Measurements from ENCODE around the gene LANCL1. TPM values are rescaled to one million over a fixed set of nuclear protein-coding genes. Genes with fewer than 3 reads are reported as not detected.
"Not testable (repeated sequence)": the region's sequence is repeated elsewhere in the genome, so short reads cannot be mapped to it uniquely, and the experiment has no call there.

LANCL1 gene
- total RNA-seq, 3 donors from 2014 or later, result 20.8 to 45.5 (median 28.0) TPM

DNA sequence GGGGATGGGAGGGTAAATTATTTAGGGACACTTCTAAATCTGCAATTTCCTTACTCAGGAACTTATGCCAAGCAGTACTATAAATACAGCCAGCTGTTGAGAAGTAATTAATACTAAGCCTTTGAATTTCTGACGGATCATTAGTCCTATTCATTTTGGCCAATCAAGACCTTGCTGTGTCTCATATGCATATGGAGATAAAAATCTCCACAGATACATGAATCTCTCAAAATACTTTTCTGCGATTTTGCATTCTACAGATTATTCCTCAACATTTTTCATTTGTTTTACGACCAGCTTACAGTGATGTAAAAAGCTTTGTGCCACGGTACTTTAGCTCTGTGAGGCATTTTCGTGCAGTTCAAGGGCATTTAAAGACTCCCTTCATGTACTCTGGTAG, 16.7 kb downstream of the LANCL1 start:
- intact Hi-C loops (cut with DNase I, micrococcal nuclease), result no loop called here
- Histone ChIP-seq H3K36me3 (ENCODE audit: low read depth) (no peaks in the 10 kb centered on the region), H3K4me1 (ENCODE audit: low read depth) (no peaks in the 10 kb centered on the region), H3K4me3 (no peak overlapping the region), H3K9me3 (no peaks in the 10 kb centered on the region)
- TF ChIP-seq CTCF (IDR thresholded peaks at IDR 0.05), result no peak
- DNase-seq (no peak), ATAC-seq (no peak)

DNA sequence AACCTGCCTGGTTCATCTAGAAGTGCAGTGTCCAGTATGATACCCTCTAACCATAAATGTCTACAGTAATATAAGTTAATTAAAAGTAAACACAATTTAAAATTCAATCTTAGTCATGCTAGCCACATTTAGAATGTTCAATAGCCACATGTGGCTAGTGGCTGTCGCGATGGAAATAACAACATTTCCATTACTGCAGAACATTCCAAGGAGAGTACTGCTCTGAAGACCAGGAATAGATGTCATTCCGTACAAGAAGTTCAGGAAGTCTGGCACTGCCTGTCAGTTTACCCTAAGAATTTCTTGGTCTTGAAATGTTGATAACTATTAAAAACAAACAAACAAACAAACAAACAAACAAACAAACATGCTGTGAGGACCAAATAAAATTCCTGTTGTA, 17.2 kb downstream of the LANCL1 start:
- Histone ChIP-seq H3K9me3 (no peaks in the 10 kb centered on the region), H3K4me1 (ENCODE audit: low read depth) (no peaks in the 10 kb centered on the region), H3K36me3 (ENCODE audit: low read depth) (no peaks in the 10 kb centered on the region), H3K4me3 (no peak overlapping the region)
- intact Hi-C loops (cut with DNase I, micrococcal nuclease), result no loop called here
- DNase-seq (no peak), ATAC-seq (no peak)
- TF ChIP-seq CTCF (IDR thresholded peaks at IDR 0.05), result no peak

DNA sequence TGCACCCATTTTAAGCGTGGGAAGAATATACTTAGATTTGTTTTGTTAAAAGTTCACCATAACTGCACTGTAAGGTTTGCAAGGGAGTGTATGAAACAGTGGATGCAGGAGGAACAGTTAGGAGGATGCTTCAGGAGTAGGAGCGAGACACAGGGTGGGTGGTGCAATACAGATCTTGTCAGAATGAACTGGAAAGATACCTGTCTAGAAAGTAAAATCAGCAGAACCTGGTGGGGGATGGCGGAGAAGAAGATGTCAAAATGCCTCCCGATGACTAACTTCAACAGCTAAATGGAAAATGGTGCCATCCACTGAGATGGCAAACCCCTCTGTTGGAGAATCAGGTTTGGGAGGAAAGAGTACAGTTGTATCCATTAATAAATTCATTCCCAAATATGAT, 18.2 kb downstream of the LANCL1 start:
- ATAC-seq (no peak), DNase-seq (no peak)
- intact Hi-C loops (cut with DNase I, micrococcal nuclease), result no loop called here
- no peak overlapping the region for H3K4me3 ChIP-seq
- H3K4me1 ChIP-seq (ENCODE audit: low read depth), result no peaks in the 10 kb centered on the region
- H3K36me3 ChIP-seq (ENCODE audit: low read depth), result no peaks in the 10 kb centered on the region
- no peaks in the 10 kb centered on the region for H3K9me3 ChIP-seq
- TF ChIP-seq CTCF (IDR thresholded peaks at IDR 0.05), result no peak

GRCh38 chr2:210456571-210456970, 20.0 kb downstream of the LANCL1 start:
- Histone ChIP-seq H3K4me3 (no peak overlapping the region), H3K36me3 (ENCODE audit: low read depth) (no peaks in the 10 kb centered on the region), H3K9me3 (no peaks in the 10 kb centered on the region), H3K4me1 (ENCODE audit: low read depth) (no peaks in the 10 kb centered on the region)
- intact Hi-C loops (cut with DNase I, micrococcal nuclease), result no loop called here
- DNase-seq (no peak), ATAC-seq (no peak)
- TF ChIP-seq CTCF (IDR thresholded peaks at IDR 0.05), result no peak

GRCh38 chr2:210454336-210454735, 22.2 kb downstream of the LANCL1 start:
- no peaks in the 10 kb centered on the region for H3K4me1 ChIP-seq (ENCODE audit: low read depth)
- H3K36me3 ChIP-seq (ENCODE audit: low read depth), result no peaks in the 10 kb centered on the region
- H3K4me3 ChIP-seq, result no peak overlapping the region
- intact Hi-C loops (cut with DNase I, micrococcal nuclease), result no loop called here
- DNase-seq, result no peak
- no peak for ATAC-seq
- H3K9me3 ChIP-seq, result no peaks in the 10 kb centered on the region
- no peak for TF ChIP-seq CTCF (IDR thresholded peaks at IDR 0.05)

- DNase-seq (no peak), ATAC-seq (no peak)
- no peak overlapping the region for H3K4me3 ChIP-seq
- H3K4me1 ChIP-seq (ENCODE audit: low read depth), result no peaks in the 10 kb centered on the region
- TF ChIP-seq CTCF (IDR thresholded peaks at IDR 0.05), result no peak
- H3K36me3 ChIP-seq (ENCODE audit: low read depth), result no peaks in the 10 kb centered on the region
- peaks cover 3% of the 10 kb centered on the region for H3K9me3 ChIP-seq
- intact Hi-C loops (cut with DNase I, micrococcal nuclease), result no loop called here
Observed at GRCh38 chr2:210452194-210452593, 24.4 kb downstream of the LANCL1 start.

DNA sequence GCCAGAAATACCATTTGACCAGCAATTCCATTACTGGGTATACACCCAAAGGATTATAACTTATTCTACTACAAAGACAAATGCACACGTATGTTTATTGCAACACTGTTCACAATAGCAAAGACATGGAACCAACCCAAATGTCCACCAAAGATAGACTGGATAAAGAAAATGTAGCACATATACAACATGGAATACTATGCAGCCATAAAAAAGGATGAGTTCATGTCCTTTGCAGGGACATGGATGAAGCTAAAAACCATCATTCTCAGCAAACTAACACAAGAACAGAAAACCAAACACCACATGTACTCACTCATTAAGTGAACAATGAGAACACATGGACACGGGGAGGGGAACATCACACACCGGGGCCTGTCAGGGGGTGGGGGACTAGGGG, 25.6 kb downstream of the LANCL1 start:
- ATAC-seq; H3K9me3 ChIP-seq; H3K36me3 ChIP-seq (ENCODE audit: low read depth); DNase-seq; H3K4me1 ChIP-seq (ENCODE audit: low read depth); intact Hi-C loops (cut with DNase I, micrococcal nuclease); H3K4me3 ChIP-seq: not testable (repeated sequence)
